MCF 10A (cell line): ENCODE data around the gene DNAJC30. TPM values are rescaled to one million over a fixed set of nuclear protein-coding genes. Genes with fewer than 3 reads are reported as not detected.

Experiments
- BruUV-seq: library from RNA; stranded (reverse); fragments of 400-500 nt; replicated peaks from 2 replicates; lab custom pipeline; 2021; lab: Mats Ljungman, UMichigan
- CTCF ChIA-PET: fragments of 300-600 bp; sonication (Branson Sonifier 250); formaldehyde crosslinking; extraction: SDS; loops from one replicate; lab custom pipeline; 2021; ENCODE audit warnings: antibody characterized with exemption, inconsistent platforms; lab: Yijun Ruan, JAX
- POLR2A ChIA-PET: fragments of 300-600, 350-650 bp; sonication (Branson Sonifier 250); formaldehyde crosslinking; extraction: SDS; loops from one replicate; lab custom pipeline; 2020; ENCODE audit warnings: antibody characterized with exemption, inconsistent platforms; lab: Yijun Ruan, JAX
- DNase-seq: peaks from one replicate; pipeline ENCODE4 v3.0.0-alpha.2; 2018; ENCODE audit not compliant: unreplicated experiment
- H3K27ac Mint-ChIP-seq: one replicate; pipeline ENCODE4 v1.8.0; 2022; ENCODE audit warnings: mild to moderate bottlenecking, low read depth, mixed read lengths; ENCODE audit not compliant: unreplicated experiment
- H3K27me3 Mint-ChIP-seq: one replicate; pipeline ENCODE4 v1.8.0; 2022; ENCODE audit warnings: mixed read lengths; ENCODE audit not compliant: insufficient read depth, unreplicated experiment
- H3K36me3 Mint-ChIP-seq: one replicate; pipeline ENCODE4 v1.8.0; 2022; ENCODE audit warnings: mild to moderate bottlenecking, moderate library complexity, mixed read lengths; ENCODE audit not compliant: insufficient read depth, unreplicated experiment
- H3K4me1 Mint-ChIP-seq: one replicate; pipeline ENCODE4 v1.8.0; 2022; ENCODE audit warnings: mixed read lengths; ENCODE audit not compliant: insufficient read depth, unreplicated experiment
- H3K4me3 Mint-ChIP-seq: one replicate; pipeline ENCODE4 v1.8.0; 2022; ENCODE audit warnings: mild to moderate bottlenecking, moderate library complexity, mixed read lengths; ENCODE audit not compliant: unreplicated experiment
- H3K9me3 Mint-ChIP-seq: one replicate; pipeline ENCODE4 v1.8.0; 2022; ENCODE audit warnings: mixed read lengths; ENCODE audit not compliant: unreplicated experiment
- intact Hi-C: fragments of 100-400 bp; cut with micrococcal nuclease; formaldehyde crosslinking; loops from 2 replicates; pipeline ENCODE4 v1.14.1; 2022
- total RNA-seq: library from RNA; stranded (reverse); gene quantifications from 2 replicates; pipeline ENCODE4 v1.2.3, GENCODE V29; 2022
- TF ChIP-seq, protein P1 (sequence below): fragments of 200-600 bp; IDR thresholded peaks from one replicate; pipeline ENCODE4 v1.8.0; 2022; ENCODE audit warnings: antibody characterized with exemption, mild to moderate bottlenecking; ENCODE audit not compliant: unreplicated experiment

Gene DNAJC30
- total RNA-seq, 1 experiment from 2014 or later, result 11.4 TPM

DNA sequence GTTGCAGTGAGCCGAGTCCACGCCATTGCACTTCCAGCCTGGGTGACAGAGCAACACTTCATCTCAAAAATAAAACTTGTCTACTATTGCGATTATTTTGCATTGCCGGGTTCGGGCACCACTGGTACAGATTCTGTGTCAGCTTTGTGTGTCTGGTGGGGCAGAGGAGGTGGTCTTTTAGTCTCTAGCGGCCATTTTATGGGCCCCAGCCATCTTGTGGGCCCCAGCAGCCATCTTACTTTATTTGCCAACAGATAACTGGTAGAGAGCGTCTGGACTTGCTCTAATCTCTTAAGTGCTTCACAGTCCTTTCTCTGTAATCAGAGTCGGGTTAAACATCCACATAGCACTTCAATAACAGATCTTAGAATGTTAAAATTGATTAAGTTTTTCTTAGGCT lies 5.0 kb upstream of the DNAJC30 start:
- DNase-seq, result no peak
- TF ChIP-seq, protein P1, sequence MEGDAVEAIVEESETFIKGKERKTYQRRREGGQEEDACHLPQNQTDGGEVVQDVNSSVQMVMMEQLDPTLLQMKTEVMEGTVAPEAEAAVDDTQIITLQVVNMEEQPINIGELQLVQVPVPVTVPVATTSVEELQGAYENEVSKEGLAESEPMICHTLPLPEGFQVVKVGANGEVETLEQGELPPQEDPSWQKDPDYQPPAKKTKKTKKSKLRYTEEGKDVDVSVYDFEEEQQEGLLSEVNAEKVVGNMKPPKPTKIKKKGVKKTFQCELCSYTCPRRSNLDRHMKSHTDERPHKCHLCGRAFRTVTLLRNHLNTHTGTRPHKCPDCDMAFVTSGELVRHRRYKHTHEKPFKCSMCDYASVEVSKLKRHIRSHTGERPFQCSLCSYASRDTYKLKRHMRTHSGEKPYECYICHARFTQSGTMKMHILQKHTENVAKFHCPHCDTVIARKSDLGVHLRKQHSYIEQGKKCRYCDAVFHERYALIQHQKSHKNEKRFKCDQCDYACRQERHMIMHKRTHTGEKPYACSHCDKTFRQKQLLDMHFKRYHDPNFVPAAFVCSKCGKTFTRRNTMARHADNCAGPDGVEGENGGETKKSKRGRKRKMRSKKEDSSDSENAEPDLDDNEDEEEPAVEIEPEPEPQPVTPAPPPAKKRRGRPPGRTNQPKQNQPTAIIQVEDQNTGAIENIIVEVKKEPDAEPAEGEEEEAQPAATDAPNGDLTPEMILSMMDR, result no peak
- no peak overlapping the region for H3K4me3 Mint-ChIP-seq
- CTCF ChIA-PET, result interaction anchor here (0.6 to 0.9 kb wide), 2 partner anchors 37 to 112 kb away, joined by 3 to 4 read pairs; no protein-coding TSS in a partner anchor
- no peaks in the 10 kb centered on the region for H3K27me3 Mint-ChIP-seq
- H3K27ac Mint-ChIP-seq, result no peak overlapping the region
- H3K9me3 Mint-ChIP-seq, result no peaks in the 10 kb centered on the region
- intact Hi-C loops, result no loop called here
- peaks cover 69% of the 10 kb centered on the region for H3K36me3 Mint-ChIP-seq
- H3K4me1 Mint-ChIP-seq, result peaks cover 4% of the 10 kb centered on the region
- POLR2A ChIA-PET, result no interaction called here
- no TSS peak for BruUV-seq

DNA sequence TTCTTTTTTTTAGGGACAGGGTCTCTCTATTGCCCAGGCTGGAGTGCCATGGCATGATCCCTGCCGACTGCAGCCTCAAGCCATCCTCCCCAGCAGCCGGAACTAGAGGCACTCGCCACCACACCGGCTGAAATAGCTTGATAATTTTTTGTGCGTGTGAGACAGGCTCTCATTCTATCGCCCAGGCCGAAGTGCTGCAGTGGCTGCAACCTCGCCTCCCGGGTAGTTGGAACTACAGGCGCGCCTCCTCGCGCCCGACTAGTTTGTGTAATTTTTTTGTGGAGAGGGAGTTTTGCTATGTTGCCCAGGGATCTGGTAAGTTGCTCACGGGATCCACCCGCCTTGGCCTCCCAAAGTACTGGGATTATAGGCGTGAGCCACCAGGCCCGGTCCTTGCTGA lies 2.1 kb upstream of the DNAJC30 start:
- Mint-ChIP-seq H3K4me1 (peaks cover 18% of the 10 kb centered on the region), H3K27ac (no peak overlapping the region), H3K4me3 (no peak overlapping the region), H3K9me3 (no peaks in the 10 kb centered on the region), H3K36me3 (peaks cover 41% of the 10 kb centered on the region), H3K27me3 (no peaks in the 10 kb centered on the region)
- no TSS peak for BruUV-seq
- POLR2A ChIA-PET, result interaction anchor here (0.6 kb wide), 1 partner anchor 30 kb away, joined by 3 read pairs; no protein-coding TSS in a partner anchor
- DNase-seq, result no peak
- CTCF ChIA-PET, result interaction anchor here (2.3 kb wide), 1 partner anchor 15 kb away, joined by 6 read pairs; no protein-coding TSS in a partner anchor
- intact Hi-C loops, result no loop called here
- TF ChIP-seq, protein P1, result no peak

GRCh38 chr7:73683788-73684693 lies 788 bp upstream of the DNAJC30 start:
- CTCF ChIA-PET, result interaction anchor here (0.6 to 2.3 kb wide), 5 partner anchors 16 to 53 kb away, joined by 3 to 6 read pairs (median 3); no protein-coding TSS in a partner anchor
- no peaks in the 10 kb centered on the region for H3K9me3 Mint-ChIP-seq
- intact Hi-C loops, result loop anchor here (1.0 to 2.0 kb wide), 3 partner anchors 35 to 71 kb away; partner anchors contain the start of genes MLXIPL and STX1A
- H3K36me3 Mint-ChIP-seq, result peaks cover 28% of the 10 kb centered on the region
- H3K4me3 Mint-ChIP-seq, result peak overlapping the region; percentile 94
- H3K4me1 Mint-ChIP-seq, result peaks cover 18% of the 10 kb centered on the region
- peak overlapping the region; percentile 97 for H3K27ac Mint-ChIP-seq
- no peak for DNase-seq
- TSS peak; percentile 83 for BruUV-seq
- TF ChIP-seq, protein P1, result no peak
- no peaks in the 10 kb centered on the region for H3K27me3 Mint-ChIP-seq
- POLR2A ChIA-PET, result interaction anchor here (0.6 to 1.5 kb wide), 9 partner anchors 15 to 491 kb away, joined by 3 to 4 read pairs (median 3); partner anchors contain the start of gene STX1A

- Mint-ChIP-seq H3K4me1 (peaks cover 18% of the 10 kb centered on the region), H3K36me3 (peaks cover 27% of the 10 kb centered on the region), H3K27ac (peak overlapping the region; percentile 97), H3K9me3 (no peaks in the 10 kb centered on the region), H3K4me3 (peak overlapping the region; percentile 94), H3K27me3 (no peaks in the 10 kb centered on the region)
- ChIA-PET CTCF (interaction anchor here (1.2 kb wide), 1 partner anchor 10 kb away, joined by 3 read pairs; no protein-coding TSS in a partner anchor), POLR2A (interaction anchor here (0.7 kb wide), 1 partner anchor 18 kb away, joined by 3 read pairs; no protein-coding TSS in a partner anchor)
- intact Hi-C loops, result loop anchor here (1.0 to 2.0 kb wide), 3 partner anchors 36 to 69 kb away; partner anchors contain the start of genes MLXIPL and STX1A
- TF ChIP-seq, protein P1, result no peak
- DNase-seq, result no peak
- BruUV-seq, result no TSS peak
Observed at GRCh38 chr7:73682745-73683055, 553 bp downstream of the DNAJC30 start.
